BLaER1 (cell line): ENCODE measurements around the gene EDC3.
A peak's percentile ranks its signal among the peaks of the same experiment; 100 is the strongest.
"Not testable (repeated sequence)": the region's sequence is repeated elsewhere in the genome, so short reads cannot be mapped to it uniquely, and the experiment has no call there.

Source experiments
- H3K27ac ChIP-seq: shearing (Covaris generic); formaldehyde crosslinking; 2 replicates; pipeline ENCODE4 v1.8.1; 2022
- H3K27me3 ChIP-seq: shearing (Covaris generic); formaldehyde crosslinking; 2 replicates; pipeline ENCODE4 v1.8.1; 2022
- H3K36me3 ChIP-seq: shearing (Covaris generic); formaldehyde crosslinking; 2 replicates; pipeline ENCODE4 v1.8.1; 2022
- H3K4me1 ChIP-seq: shearing (Covaris generic); formaldehyde crosslinking; 2 replicates; pipeline ENCODE4 v1.8.1; 2022
- H3K4me2 ChIP-seq: shearing (Covaris generic); formaldehyde crosslinking; 2 replicates; pipeline ENCODE4 v1.8.1; 2022
- H3K4me3 ChIP-seq: shearing (Covaris generic); formaldehyde crosslinking; 2 replicates; pipeline ENCODE4 v1.8.1; 2022
- H3K9ac ChIP-seq: shearing (Covaris generic); formaldehyde crosslinking; 2 replicates; pipeline ENCODE4 v1.8.1; 2022
- H3K9me3 ChIP-seq: shearing (Covaris generic); formaldehyde crosslinking; 2 replicates; pipeline ENCODE4 v1.8.1; 2022
- H4K20me1 ChIP-seq: shearing (Covaris generic); formaldehyde crosslinking; 2 replicates; pipeline ENCODE4 v1.8.1; 2022
- Cebpa-rat ChIP-seq: shearing (Covaris generic); IDR thresholded peaks from 2 replicates; pipeline ENCODE4 v1.8.1; 2022

Gene EDC3

GRCh38 chr15:74604983-74605794 is 90.6 kb downstream of the EDC3 start:
- no peak overlapping the region for H3K9ac ChIP-seq
- 0 out of 2 replicates have a peak overlapping the region, but pooled peaks have one; percentile 13 for H3K27ac ChIP-seq
- no peak overlapping the region for H3K4me3 ChIP-seq
- H3K4me2 ChIP-seq, result peak overlapping the region; percentile 28
- no peaks in the 10 kb centered on the region for H3K36me3 ChIP-seq
- H3K27me3 ChIP-seq, result no peaks in the 10 kb centered on the region
- H4K20me1 ChIP-seq, result no peaks in the 10 kb centered on the region
- TF ChIP-seq Cebpa-rat, result no peak
- H3K9me3 ChIP-seq, result no peaks in the 10 kb centered on the region
- peaks cover 29% of the 10 kb centered on the region for H3K4me1 ChIP-seq

- no peak for TF ChIP-seq Cebpa-rat
Observed at GRCh38 chr15:74603789-74604705, 91.8 kb downstream of the EDC3 start.

DNA sequence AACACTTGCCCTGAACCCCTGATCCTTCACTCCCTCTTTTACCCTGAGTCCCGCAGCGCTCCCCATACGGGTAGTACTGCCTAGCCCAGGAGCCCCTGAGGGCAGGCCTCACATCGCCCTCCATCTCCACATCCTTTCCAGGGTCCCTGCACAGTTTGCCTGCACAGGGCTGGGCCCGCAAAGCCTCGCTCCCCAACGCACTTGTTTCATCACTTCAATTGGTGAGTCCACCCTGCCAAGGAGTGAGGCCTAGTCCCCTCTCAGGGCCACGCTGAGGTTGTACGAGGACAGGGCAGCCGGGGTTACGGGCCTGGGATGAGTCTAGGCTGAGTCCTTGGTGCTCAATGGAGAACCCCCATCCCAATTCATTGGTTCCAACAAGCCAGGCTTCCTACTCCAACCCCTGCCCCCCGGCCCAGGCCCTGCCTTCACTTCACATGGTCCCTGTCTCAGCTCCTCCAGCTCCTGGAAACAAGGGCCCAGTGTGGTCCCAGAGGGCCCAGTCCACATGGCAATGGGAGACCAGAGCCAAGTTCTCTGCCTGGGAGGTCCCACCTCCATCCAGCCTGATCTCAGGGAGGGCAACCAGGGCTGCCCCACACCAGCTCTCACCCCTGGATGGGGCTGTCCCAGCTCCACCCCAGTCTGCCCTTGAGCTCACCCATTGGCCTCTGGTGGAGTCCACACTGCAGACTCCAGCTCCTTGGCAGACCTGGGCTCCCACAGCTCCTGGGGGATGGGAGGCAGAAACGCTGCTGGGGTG is 92.6 kb downstream of the EDC3 start:
- no peaks in the 10 kb centered on the region for H3K27me3 ChIP-seq
- no peak overlapping the region for H3K4me3 ChIP-seq
- H3K9me3 ChIP-seq, result no peaks in the 10 kb centered on the region
- TF ChIP-seq Cebpa-rat, result no peak
- H3K36me3 ChIP-seq, result no peaks in the 10 kb centered on the region
- no peak overlapping the region for H3K27ac ChIP-seq
- H3K4me2 ChIP-seq, result no peak overlapping the region
- no peak overlapping the region for H3K9ac ChIP-seq
- H3K4me1 ChIP-seq, result peaks cover 35% of the 10 kb centered on the region
- H4K20me1 ChIP-seq, result no peaks in the 10 kb centered on the region

More at GRCh38 chr15:74603789-74604705, 91.8 kb downstream of the EDC3 start:
- Histone ChIP-seq H3K4me1 (peaks cover 29% of the 10 kb centered on the region), H4K20me1 (no peaks in the 10 kb centered on the region), H3K9ac (no peak overlapping the region), H3K4me2 (peak overlapping the region; percentile 28), H3K4me3 (no peak overlapping the region), H3K36me3 (no peaks in the 10 kb centered on the region), H3K9me3 (no peaks in the 10 kb centered on the region), H3K27ac (0 out of 2 replicates have a peak overlapping the region, but pooled peaks have one; percentile 13), H3K27me3 (no peaks in the 10 kb centered on the region)

DNA sequence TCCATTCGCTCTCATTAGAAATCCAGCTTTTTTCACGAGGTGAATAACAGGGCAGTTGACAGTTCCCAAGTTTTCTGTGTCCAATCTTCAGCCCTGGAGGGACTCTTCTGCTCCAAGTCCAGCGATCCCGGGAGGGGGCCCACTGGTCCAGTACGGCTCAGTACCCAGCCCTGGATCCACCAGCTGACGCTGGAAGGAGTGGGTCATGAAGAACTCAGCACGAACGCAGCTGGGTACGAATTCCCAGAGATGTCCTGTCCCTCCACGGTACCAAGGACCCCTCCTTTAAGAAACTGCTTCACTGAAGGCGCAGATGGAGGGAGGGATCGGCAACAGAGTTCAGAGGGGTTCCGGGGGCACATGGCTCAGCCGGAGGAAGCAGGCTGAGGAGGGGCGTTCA is 96.7 kb downstream of the EDC3 start:
- peak overlapping the region; percentile 90 for H3K4me2 ChIP-seq
- H3K27ac ChIP-seq, result no peak overlapping the region
- no peak overlapping the region for H3K9ac ChIP-seq
- H3K36me3 ChIP-seq, result peaks cover 13% of the 10 kb centered on the region; the same call in 1 of the 2 replicates
- TF ChIP-seq Cebpa-rat, result no peak
- no peaks in the 10 kb centered on the region for H3K9me3 ChIP-seq
- H3K4me1 ChIP-seq, result peaks cover 27% of the 10 kb centered on the region
- peak overlapping the region; percentile 66; the same call in 1 of the 2 replicates for H3K4me3 ChIP-seq
- no peaks in the 10 kb centered on the region for H4K20me1 ChIP-seq
- no peaks in the 10 kb centered on the region for H3K27me3 ChIP-seq

DNA sequence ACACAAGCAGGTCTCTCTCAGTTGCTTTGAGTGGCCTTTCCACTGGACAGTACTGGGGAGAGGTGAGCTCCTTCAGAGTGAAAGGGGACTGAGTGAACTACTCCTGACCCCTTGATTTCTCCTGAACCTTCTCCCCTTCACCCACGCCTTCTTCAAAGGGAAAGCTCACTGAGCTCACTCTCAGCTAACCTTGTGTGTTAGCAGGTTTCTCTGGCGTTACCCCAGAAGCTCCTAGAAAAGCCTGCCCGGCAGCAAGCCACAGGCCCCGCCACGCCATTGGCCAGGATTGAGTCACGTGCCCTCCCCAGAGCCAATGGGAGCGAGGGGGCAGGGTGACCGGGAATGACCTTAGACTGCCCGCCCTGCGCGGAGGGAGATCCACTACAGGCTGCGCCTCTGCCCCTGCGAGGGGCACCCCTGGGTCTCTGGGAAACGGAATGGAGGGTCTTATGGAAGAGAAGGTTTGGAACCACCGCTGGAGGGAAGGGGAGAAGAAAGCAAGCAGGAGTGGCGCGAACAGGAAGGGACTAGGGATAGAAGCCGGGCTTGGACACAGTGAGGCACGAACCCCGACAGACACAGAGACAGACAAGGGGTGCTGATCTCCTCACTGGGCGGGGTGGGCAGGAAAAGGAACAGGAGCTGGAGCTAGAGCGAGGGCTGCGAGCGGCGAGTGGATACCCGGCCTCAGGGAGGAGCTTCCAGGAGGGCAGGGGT is 97.5 kb downstream of the EDC3 start:
- Histone ChIP-seq H3K9me3 (no peaks in the 10 kb centered on the region), H3K4me3 (peak overlapping the region; percentile 66), H3K4me2 (peak overlapping the region; percentile 90), H3K4me1 (peaks cover 27% of the 10 kb centered on the region), H3K36me3 (peaks cover 18% of the 10 kb centered on the region; the same call in 1 of the 2 replicates), H3K27me3 (no peaks in the 10 kb centered on the region), H3K27ac (peak overlapping the region; percentile 84), H3K9ac (peak overlapping the region; percentile 77), H4K20me1 (no peaks in the 10 kb centered on the region)
- no peak for TF ChIP-seq Cebpa-rat

DNA sequence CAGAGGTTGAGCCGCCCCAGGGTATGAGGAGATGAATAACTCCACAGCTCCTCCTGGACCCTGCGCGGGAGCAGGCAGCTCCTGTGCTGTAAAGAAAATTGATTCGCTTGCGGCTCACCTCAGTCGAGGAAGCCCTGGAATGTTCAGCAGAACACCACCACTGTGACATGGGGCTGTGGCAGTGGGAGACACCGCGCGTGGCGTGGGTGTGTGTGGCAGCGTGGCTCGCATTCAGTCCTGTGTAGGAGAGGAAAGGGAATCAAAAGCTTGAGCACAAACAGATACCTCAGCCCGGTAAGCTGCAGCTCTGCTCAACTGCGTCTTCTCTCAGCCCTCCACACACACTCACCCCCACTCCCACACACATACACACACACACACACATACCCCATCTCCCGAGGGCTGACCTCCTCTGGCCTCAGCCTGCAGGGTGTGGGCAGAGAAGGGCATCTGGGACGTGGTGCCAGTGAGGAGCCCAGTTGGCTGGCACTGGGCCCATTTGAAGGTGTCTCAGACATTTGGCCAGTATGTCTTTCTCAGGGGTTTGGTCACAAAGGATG is 98.6 kb downstream of the EDC3 start:
- Histone ChIP-seq H3K4me1 (peaks cover 27% of the 10 kb centered on the region), H3K36me3 (peaks cover 29% of the 10 kb centered on the region)
- not testable (repeated sequence) for H4K20me1 ChIP-seq, H3K4me2 ChIP-seq, H3K4me3 ChIP-seq, H3K27ac ChIP-seq, H3K9me3 ChIP-seq, H3K27me3 ChIP-seq, H3K9ac ChIP-seq

DNA sequence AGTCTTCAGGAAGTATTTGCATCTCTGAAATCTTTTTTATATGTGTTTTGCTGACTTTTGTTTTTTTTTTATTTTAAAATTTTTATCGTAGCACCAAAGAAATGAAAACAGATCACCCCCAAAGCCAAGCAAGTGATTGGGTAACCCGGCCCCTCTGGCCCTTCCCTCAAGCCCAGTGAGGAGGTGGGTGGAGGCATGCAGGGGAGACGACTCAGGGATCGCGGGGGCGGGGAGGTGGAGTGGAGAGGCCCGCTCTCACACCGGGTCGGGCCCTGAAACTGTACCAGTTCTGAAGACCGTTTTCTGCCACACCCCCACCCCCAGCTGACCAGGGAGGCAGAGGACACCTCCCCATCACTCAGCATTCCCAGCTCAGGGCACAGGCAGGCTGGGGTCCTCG is 99.1 kb downstream of the EDC3 start:
- H3K27ac ChIP-seq, H4K20me1 ChIP-seq, H3K9me3 ChIP-seq, H3K27me3 ChIP-seq, H3K9ac ChIP-seq, H3K4me3 ChIP-seq, H3K4me2 ChIP-seq: not testable (repeated sequence)
- peaks cover 27% of the 10 kb centered on the region for H3K4me1 ChIP-seq
- H3K36me3 ChIP-seq, result peaks cover 34% of the 10 kb centered on the region

DNA sequence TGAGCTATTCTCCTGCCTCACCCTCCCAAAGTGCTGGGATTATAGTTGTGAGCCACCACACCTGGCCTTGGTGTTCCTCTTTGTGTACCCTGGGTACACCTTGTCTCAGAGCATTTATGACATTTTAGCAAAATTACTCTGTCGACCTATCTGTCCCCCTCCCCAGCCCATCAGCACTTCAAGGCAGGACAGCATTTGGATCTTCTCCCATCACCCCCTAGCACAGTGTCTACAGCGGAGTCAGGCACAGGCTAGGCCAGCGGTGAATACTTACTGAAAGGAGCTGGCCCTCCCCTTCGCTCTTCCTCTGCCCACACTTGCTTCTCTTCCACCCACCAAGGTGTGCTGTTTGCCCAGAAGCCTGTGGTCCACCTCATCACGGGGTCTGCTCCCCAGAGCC is 100.6 kb downstream of the EDC3 start:
- no peaks in the 10 kb centered on the region for H3K9me3 ChIP-seq
- no peak overlapping the region for H3K9ac ChIP-seq
- H3K4me1 ChIP-seq, result peaks cover 25% of the 10 kb centered on the region
- H3K4me2 ChIP-seq, result no peak overlapping the region
- no peak for TF ChIP-seq Cebpa-rat
- H3K4me3 ChIP-seq, result no peak overlapping the region
- H4K20me1 ChIP-seq, result no peaks in the 10 kb centered on the region
- H3K27me3 ChIP-seq, result no peaks in the 10 kb centered on the region
- no peak overlapping the region for H3K27ac ChIP-seq
- H3K36me3 ChIP-seq, result peaks cover 48% of the 10 kb centered on the region

- no peaks in the 10 kb centered on the region for H3K9me3 ChIP-seq
- H3K36me3 ChIP-seq, result peaks cover 57% of the 10 kb centered on the region
- H3K9ac ChIP-seq, result no peak overlapping the region
- no peaks in the 10 kb centered on the region for H4K20me1 ChIP-seq
- no peak overlapping the region for H3K4me3 ChIP-seq
- H3K27ac ChIP-seq, result no peak overlapping the region
- H3K4me1 ChIP-seq, result peaks cover 16% of the 10 kb centered on the region
- H3K27me3 ChIP-seq, result no peaks in the 10 kb centered on the region
- H3K4me2 ChIP-seq, result no peak overlapping the region
- TF ChIP-seq Cebpa-rat, result no peak
Observed at GRCh38 chr15:74594455-74594854, 101.4 kb downstream of the EDC3 start.
